CD4-positive, alpha-beta T cell treated with Interleukin-15 for 4 hours (primary cell): ENCODE results near the gene DIRAS1.
"Not testable (repeated sequence)": the region's sequence is repeated elsewhere in the genome, so short reads cannot be mapped to it uniquely, and the experiment has no call there.

Experiments
- DNase-seq: peaks from one replicate; pipeline ENCODE4 v3.0.0-alpha.2; 2020; ENCODE audit warnings: low spot score

Gene DIRAS1

GRCh38 chr19:2726904-2727639 lies 5.9 kb upstream of the DIRAS1 start:
- no peak for DNase-seq

DNA sequence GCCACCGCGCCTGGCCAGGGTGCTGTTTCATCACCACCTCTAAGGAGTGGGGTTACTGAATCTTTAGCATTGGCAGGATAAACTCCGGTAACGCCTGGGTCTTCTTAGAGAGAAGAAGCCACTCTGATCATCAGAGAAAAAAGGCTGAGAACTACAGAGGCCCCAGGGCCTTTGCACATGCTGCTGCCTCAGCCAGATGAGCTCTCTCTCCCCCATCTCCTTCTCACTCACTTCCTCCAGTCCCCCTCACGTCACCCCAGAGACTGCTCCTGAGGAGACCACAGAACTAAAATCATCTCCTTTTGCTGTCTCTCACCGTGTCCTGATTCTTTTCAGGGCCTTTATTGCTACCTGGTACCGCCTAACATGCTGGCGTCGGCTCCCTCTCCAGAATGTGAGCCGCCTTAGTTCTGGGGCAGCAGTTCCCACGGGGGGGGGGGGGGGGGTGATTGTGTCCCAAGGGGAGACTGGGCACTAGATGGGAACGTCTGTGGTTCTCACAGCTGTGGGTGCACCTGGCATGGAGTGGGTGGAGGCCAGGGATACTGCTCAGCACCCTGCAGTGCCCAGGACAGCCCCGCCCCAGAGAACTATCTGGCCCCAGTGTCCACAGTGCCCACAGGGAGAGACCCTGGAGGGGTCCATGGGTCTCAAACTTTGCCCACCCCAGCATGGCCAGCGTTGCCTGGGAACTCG lies 5.1 kb upstream of the DIRAS1 start:
- no peak for DNase-seq

GRCh38 chr19:2724148-2724557 lies 3.0 kb upstream of the DIRAS1 start:
- DNase-seq = no peak

DNA sequence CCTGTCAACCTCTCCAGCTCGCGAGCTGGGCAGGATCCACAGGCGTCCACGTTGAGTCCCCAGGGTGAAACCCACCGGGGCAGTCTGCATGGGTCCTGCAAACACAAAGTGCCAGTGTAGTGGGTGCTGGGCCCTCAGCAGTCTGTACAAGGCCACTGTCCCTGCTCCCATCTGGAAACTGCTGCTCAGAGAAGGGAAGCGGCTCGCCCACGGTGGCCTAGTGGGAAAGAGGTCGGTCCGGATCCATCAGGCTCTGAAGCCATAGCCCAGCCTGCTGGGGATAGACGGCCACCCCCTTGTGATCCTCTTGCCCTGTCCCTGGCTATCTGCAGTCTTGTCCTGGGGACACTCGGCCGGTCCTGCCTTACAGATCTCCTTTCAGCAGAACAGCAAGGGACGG lies 2.6 kb upstream of the DIRAS1 start:
- no peak for DNase-seq

DNA sequence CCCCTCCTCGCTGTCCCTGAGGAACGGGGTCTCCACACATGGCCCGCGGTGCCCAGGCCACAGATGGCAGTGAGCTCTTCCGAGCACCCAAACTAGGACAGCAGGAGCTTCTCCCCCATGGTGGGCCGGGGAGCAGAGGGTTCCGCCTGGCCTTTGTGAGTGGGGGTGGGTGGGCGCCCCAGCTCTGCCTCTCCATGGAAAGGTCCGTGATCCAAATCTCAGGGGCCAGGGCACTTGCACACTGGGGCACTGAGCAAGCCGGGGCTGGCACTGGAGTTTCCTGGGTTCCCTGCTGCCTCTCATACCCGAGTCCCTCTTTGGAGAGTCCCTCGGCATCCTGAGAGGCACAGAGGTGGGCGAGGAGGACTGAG lies 2.2 kb upstream of the DIRAS1 start:
- no peak for DNase-seq

- no peak for DNase-seq
These were observed 1.6 kb upstream of the DIRAS1 start for GRCh38 chr19:2722541-2723344.

- no peak for DNase-seq
These were observed 683 bp upstream of the DIRAS1 start for GRCh38 chr19:2721570-2722540.

- DNase-seq = no peak
These were observed 1.0 kb downstream of the DIRAS1 start for GRCh38 chr19:2719920-2720776.

GRCh38 chr19:2719232-2719735 lies 1.9 kb downstream of the DIRAS1 start:
- DNase-seq = no peak

DNA sequence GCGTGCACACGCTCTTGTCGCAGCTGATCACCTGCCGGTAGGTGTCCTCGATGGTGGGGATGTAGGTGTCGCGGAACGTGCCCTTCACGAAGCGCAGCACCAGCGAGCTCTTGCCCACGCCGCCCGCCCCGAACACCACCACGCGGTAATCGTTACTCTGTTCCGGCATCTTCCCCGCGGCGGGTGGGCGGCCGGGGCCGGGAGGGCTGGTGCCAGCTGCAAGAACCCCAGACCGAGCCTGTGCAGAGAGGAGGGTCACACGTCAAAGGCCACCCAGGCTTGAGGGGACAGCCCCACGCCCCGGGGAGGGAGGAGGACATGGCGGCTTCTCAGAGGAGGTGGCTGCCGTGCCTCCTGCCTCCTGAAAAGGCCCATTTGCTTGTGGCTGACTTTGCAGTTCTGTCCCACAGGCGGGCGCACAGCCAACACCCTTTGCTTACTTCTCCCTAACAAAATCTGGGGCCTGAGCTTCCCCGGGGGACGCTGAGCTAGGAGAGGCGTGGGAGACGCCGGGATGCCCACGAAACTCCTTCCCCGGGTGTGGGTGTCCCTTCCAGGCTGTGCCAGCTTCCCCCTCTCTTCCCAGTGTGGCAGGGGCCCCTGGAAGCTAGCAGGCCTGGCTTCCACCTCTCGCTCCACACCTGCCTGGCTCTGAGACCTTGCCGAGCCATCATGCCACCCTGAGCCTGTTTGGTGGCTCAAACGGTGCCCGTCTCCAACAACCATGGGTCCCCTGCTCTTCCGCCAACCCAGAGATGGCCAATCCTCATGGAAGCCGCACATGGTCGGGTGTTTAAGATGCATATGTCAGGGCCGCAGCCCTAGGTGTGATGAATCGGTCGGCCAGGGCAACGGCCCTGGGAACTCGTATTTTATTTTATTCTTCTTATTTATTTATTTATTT lies 3.3 kb downstream of the DIRAS1 start:
- DNase-seq = no peak

GRCh38 chr19:2716722-2717637 lies 4.2 kb downstream of the DIRAS1 start:
- no peak for DNase-seq

DNA sequence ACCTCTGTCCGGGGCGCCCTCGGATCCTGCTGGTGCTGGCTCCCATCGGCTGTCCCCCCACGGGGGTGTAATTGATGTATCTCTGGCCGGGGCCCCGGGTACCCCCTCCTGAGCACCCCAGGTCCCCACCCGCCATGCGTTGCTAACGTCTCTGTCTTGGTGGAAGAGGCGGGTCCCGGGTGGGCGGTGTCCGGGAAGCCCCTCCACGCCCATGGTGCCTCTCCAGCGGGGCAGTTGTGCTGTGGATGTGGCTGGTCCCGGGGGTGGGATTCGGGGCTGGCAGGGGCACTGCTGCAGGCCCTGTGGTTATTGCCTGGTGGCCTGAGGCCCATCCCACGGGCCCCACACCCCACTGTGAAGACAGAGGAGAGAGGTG lies 4.9 kb downstream of the DIRAS1 start:
- no peak for DNase-seq

DNA sequence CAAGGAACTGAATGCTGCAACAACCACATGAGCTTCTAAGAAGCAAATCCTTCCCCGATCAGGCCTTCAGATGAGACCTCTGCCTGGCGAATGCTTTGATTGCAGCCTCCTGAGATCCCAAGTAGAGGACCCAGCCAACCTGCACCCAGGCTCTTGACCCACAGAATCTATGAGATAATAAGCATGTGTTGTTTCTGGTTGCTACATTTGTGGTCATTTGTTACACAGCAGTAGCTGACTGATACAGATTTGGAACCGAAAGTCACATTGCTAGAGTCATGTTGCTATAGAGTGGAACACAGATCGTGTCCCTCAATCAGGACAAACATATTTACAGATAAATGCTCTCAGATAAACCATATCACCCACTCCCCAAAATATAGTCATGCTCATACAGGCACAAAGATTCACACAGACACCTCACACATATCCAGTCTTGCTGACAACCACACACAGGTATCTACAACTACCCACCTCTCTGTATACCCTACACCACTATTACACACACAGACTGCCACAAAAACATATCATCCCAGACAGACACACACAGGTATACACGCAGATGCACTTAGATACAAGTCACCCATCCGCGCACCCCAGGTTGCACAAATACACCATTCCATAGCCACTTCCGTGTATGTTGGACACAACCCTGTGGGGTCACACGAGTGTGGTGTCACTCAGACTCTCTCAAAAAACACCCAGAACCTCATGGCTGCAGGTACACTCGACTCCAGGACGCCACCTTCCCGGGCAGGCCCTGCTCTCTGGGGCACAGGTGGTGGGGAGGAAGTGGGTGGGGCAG lies 5.5 kb downstream of the DIRAS1 start:
- DNase-seq = no peak

DNA sequence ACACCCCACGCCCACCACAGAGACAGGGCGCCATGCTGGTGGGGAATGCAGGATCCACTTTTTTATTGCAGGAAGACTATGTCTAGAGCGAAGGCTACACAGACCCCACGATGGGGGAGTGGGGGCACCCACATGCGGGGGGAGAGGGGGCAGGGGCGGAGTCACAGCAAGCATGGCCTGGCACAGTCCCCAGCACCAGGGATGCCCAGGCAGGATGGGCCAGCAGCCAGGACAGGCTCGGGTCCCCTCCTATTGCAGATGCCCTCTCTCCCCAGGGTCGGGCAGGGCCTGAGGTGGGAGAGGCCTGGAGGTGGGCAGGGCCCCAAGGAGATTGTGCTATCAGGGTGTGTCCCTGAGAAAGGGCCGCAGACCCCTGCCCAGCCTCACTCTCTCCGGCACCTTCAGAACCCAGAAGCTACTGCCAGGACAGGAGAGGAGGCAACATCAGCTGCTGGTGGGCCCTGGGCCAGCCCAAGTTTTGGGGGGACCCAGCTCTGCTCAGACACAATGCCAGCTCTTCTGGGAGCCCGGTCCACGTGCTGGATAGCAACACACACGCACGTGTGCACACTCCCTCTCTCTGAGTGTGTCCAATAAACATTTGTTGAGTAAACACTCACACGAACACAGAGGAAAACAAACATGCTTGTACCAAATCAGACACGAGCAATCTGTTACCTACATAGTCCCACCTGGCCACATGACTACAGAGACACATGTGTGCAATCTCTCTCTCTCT lies 6.5 kb downstream of the DIRAS1 start:
- no peak for DNase-seq

DNA sequence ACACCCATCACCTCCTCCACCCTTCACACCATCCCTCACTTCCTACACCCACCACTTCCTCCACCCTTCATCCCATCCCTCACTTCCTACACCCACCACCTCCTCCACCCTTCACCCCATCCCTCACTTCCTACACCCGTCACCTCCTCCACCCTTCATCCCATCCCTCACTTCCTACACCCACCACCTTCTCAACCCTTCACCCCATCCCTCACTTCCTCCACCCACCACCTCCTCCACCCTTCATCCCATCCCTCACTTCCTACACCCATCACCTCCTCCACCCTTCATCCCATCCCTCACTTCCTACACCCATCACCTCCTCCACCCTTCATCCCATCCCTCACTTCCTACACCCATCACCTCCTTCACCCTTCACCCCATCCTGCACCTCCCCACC lies 7.1 kb downstream of the DIRAS1 start:
- not testable (repeated sequence) for DNase-seq

GRCh38 chr19:2713170-2713569 lies 8.0 kb downstream of the DIRAS1 start:
- DNase-seq = not testable (repeated sequence)

- DNase-seq = no peak
These were observed 9.3 kb downstream of the DIRAS1 start for GRCh38 chr19:2711875-2712205.
